Tibial artery (tissue), 4 donors: ENCODE results near the gene LCE3A.

Experiments used
- DNase-seq, 2 donors: peaks; one replicate each; pipeline ENCODE4 v3.0.0-alpha.2; 2019
- H3K27ac ChIP-seq, 2 donors: fragments of 200-600 bp; sonication (generic) in 1 of 2; 1 replicate in 1 of 2; 2 replicates in 1 of 2; pipeline ENCODE4 v1.5.1; 2018 to 2019; ENCODE audit warnings: mild to moderate bottlenecking in 1 of 2
- H3K27me3 ChIP-seq, 2 donors: fragments of 200-600 bp; sonication (generic) in 1 of 2; one replicate each; pipeline versions ENCODE4 v1.5.1 to v1.6.0; 2016 to 2019
- H3K36me3 ChIP-seq, 3 donors: fragments of 200-600 bp; sonication (generic) in 2 of 3; one replicate each; pipeline ENCODE4 v1.5.1; 2016 to 2019; ENCODE audit warnings: mild to moderate bottlenecking in 2 of 3
- H3K4me1 ChIP-seq, 4 donors: fragments of 200-600 bp; sonication (generic) in 2 of 4; 1 replicate in 3 of 4; 2 replicates in 1 of 4; pipeline ENCODE4 v1.5.1; 2016 to 2019
- H3K4me3 ChIP-seq, 2 donors: fragments of 200-600 bp; sonication (generic) in 1 of 2; 1 replicate in 1 of 2; 2 replicates in 1 of 2; pipeline ENCODE4 v1.5.1; 2018 to 2019; ENCODE audit warnings: mild to moderate bottlenecking in 2 of 2
- H3K9me3 ChIP-seq, 3 donors: fragments of 200-600 bp; sonication (generic) in 1 of 3; one replicate each; pipeline ENCODE4 v1.5.1; 2016 to 2019
- intact Hi-C: fragments of 100-400 bp; cut with DNase I; formaldehyde crosslinking; loops from one replicate; pipeline ENCODE4 v1.15.0; 2023; ENCODE audit warnings: low total_unique reads
- TF ChIP-seq, protein P1 (sequence below), 2 experiments: fragments of 200-600 bp in 1 of 2; fragments of 450-650 bp in 1 of 2; IDR thresholded peaks; one replicate each; pipeline ENCODE4 v1.5.1; 2017 to 2019; ENCODE audit warnings: antibody characterized with exemption in 2 of 2, mild to moderate bottlenecking in 1 of 2, moderate library complexity in 1 of 2

The LCE3A gene

DNA sequence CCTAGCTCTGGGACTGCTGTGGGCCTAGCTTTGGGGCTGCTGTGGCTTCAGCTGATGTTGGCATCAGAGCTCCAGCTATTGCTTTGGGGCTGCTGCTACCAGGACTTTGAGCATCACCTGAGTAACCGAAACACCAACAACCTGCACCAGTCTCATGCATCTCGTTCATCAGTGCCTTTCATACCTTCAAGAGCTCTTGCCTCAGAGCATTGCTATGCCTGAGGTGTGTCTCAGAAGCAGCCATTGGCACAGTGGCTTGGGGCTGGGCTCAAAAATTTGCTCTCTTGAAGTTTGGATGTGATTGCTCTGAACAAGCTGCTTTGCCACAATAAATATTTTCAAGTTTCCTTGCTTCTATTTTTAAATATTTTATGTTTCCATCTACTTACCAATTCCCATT, 33.6 kb upstream of the LCE3A start:
- no peak for DNase-seq
- TF ChIP-seq, protein P1, sequence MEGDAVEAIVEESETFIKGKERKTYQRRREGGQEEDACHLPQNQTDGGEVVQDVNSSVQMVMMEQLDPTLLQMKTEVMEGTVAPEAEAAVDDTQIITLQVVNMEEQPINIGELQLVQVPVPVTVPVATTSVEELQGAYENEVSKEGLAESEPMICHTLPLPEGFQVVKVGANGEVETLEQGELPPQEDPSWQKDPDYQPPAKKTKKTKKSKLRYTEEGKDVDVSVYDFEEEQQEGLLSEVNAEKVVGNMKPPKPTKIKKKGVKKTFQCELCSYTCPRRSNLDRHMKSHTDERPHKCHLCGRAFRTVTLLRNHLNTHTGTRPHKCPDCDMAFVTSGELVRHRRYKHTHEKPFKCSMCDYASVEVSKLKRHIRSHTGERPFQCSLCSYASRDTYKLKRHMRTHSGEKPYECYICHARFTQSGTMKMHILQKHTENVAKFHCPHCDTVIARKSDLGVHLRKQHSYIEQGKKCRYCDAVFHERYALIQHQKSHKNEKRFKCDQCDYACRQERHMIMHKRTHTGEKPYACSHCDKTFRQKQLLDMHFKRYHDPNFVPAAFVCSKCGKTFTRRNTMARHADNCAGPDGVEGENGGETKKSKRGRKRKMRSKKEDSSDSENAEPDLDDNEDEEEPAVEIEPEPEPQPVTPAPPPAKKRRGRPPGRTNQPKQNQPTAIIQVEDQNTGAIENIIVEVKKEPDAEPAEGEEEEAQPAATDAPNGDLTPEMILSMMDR (IDR thresholded peaks at IDR 0.05), result no peak
- Histone ChIP-seq H3K9me3 (no peaks in the 10 kb centered on the region), H3K27ac (no peak overlapping the region), H3K27me3 (no peaks in the 10 kb centered on the region), H3K4me3 (no peak overlapping the region), H3K36me3 (no peaks in the 10 kb centered on the region), H3K4me1 (no peaks in the 10 kb centered on the region)
- intact Hi-C loops, result no loop called here

DNA sequence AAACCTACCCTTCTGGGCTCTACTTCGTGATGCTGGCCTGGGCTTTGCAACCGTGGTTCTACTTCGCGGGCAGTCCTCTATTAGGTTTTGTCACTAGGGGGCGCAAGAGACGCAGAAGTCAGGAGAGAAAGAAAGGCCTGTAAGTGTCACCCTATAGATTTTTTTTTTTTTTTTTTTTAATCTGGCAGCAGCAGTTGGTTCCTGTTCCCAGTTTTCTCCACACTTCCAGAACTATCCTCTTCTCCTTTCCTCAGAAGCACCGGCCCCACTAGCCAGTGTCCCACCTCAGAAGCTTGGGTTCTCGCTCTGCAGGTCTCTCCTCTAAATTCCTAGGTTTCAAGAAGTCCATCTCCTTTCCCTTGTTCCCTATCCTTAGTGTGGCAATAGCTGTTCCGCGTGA, 31.2 kb upstream of the LCE3A start:
- TF ChIP-seq, protein P1 (IDR thresholded peaks at IDR 0.05), result no peak
- DNase-seq, result no peak
- Histone ChIP-seq H3K4me3 (no peak overlapping the region), H3K27ac (no peak overlapping the region), H3K4me1 (no peaks in the 10 kb centered on the region), H3K36me3 (no peaks in the 10 kb centered on the region), H3K9me3 (no peaks in the 10 kb centered on the region), H3K27me3 (no peaks in the 10 kb centered on the region)
- intact Hi-C loops, result no loop called here

DNA sequence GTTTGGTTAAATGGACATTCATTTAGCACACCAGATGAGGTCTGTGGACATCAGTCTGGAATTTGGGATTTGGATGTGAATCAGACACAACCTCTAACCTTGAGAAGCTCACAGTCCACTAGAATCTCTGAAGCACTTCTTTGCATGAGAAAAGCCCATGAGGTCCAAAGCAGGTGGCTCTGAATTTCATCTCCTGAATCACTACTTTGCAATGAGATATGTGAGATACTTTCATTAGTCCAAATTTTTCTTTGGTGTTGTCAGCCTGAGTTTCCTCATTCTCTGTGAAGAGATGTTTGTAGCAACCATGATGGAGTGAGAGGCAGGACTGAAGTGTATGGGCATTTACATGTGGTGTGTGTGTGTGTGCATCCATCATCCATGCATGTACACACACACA, 23.8 kb upstream of the LCE3A start:
- Histone ChIP-seq H3K4me1 (no peaks in the 10 kb centered on the region), H3K27me3 (no peaks in the 10 kb centered on the region), H3K9me3 (no peaks in the 10 kb centered on the region), H3K36me3 (no peaks in the 10 kb centered on the region), H3K4me3 (no peak overlapping the region), H3K27ac (no peak overlapping the region)
- intact Hi-C loops, result no loop called here
- TF ChIP-seq, protein P1 (IDR thresholded peaks at IDR 0.05), result no peak
- no peak for DNase-seq

DNA sequence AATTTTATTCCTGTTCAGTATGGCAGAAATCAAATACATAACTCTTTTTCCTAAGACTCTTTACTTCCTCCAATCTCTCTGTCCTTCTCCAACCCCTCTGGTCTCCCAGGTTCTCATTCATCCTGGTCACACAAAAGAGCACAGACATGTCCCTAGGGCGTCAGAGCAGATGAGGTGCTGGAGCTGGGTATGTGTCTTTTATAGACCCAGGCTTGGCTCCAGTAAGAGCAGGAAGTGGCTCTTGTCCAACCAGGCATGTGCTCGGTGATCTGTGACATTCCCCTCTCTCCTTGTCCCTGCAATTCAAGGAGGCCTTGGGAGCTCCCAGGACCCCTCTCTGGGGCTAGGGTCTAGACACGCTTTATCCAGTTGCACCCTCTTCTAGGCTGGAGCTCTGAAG, 22.2 kb upstream of the LCE3A start:
- no peak for DNase-seq
- no peaks in the 10 kb centered on the region for H3K36me3 ChIP-seq
- no peaks in the 10 kb centered on the region for H3K9me3 ChIP-seq
- TF ChIP-seq, protein P1 (IDR thresholded peaks at IDR 0.05), result no peak
- no peaks in the 10 kb centered on the region for H3K4me1 ChIP-seq
- H3K27me3 ChIP-seq, result no peaks in the 10 kb centered on the region
- intact Hi-C loops, result no loop called here
- H3K4me3 ChIP-seq, result no peak overlapping the region
- no peak overlapping the region for H3K27ac ChIP-seq

DNA sequence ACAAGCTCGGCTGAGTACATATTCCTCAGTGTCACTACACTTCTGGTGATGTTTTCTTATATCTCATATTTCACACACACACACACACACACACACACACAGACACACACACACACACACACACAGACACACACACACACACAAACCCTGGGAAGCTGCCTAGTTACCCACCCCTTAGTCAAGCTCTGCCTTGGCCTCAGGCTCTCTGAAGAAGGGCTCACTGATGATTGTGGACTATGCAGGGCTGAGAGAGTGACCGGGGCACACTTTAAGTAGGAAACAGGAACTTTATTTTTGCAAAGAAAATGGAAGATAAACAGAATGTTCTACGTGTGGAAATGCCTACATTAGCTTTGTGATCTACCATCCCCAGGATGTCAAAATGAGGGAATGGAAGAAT, 21.0 kb upstream of the LCE3A start:
- intact Hi-C loops, result no loop called here

DNA sequence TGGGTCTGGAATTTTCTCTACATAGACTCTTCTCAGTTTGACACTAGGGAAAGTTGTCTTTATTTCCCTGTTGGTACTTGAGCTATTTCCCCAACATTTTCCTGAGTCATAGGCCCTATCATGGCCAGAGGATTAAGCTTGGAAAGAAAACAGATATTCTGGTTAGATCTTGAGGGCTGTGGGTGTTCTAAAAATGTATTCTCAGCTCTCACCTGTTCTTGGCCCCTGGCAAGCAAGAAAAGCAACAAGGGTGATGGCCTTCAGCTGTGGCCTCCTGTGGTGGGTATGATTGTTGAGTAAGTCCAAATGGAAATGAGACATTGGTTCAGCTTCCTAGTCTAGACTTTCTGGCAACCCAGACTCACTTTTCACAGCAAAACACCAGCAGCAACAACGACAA, 17.4 kb upstream of the LCE3A start:
- Histone ChIP-seq H3K36me3 (no peaks in the 10 kb centered on the region), H3K4me1 (no peaks in the 10 kb centered on the region), H3K27me3 (no peaks in the 10 kb centered on the region), H3K9me3 (no peaks in the 10 kb centered on the region), H3K4me3 (no peak overlapping the region), H3K27ac (no peak overlapping the region)
- intact Hi-C loops, result no loop called here
- DNase-seq, result no peak
- TF ChIP-seq, protein P1 (IDR thresholded peaks at IDR 0.05), result no peak

More for the DNA sequence above, 21.0 kb upstream of the LCE3A start:
- Histone ChIP-seq H3K4me1 (no peaks in the 10 kb centered on the region), H3K9me3 (no peaks in the 10 kb centered on the region), H3K36me3 (no peaks in the 10 kb centered on the region), H3K27ac (no peak overlapping the region), H3K4me3 (no peak overlapping the region), H3K27me3 (no peaks in the 10 kb centered on the region)
- DNase-seq, result no peak
- TF ChIP-seq, protein P1 (IDR thresholded peaks at IDR 0.05), result no peak
